GM12864 (cell line): Measurements from ENCODE around the gene HMG20B.

ENCODE experiments used
- DNase-seq: peaks from one replicate; pipeline ENCODE4 v3.0.0-alpha.2; 2011; ENCODE audit warnings: low read depth
- H3K4me3 ChIP-seq: 2 replicates; pipeline ENCODE4 v1.5.1; 2011; ENCODE audit warnings: mild to moderate bottlenecking, low read depth, low read length, control low read depth
- TF ChIP-seq, protein P1 (sequence below): IDR thresholded peaks from 2 replicates; pipeline ENCODE4 v1.5.1; 2011; ENCODE audit warnings: low read depth, mild to moderate bottlenecking, moderate library complexity, low read length, control low read depth, inconsistent platforms; ENCODE audit errors: missing control alignments

Gene HMG20B

DNA sequence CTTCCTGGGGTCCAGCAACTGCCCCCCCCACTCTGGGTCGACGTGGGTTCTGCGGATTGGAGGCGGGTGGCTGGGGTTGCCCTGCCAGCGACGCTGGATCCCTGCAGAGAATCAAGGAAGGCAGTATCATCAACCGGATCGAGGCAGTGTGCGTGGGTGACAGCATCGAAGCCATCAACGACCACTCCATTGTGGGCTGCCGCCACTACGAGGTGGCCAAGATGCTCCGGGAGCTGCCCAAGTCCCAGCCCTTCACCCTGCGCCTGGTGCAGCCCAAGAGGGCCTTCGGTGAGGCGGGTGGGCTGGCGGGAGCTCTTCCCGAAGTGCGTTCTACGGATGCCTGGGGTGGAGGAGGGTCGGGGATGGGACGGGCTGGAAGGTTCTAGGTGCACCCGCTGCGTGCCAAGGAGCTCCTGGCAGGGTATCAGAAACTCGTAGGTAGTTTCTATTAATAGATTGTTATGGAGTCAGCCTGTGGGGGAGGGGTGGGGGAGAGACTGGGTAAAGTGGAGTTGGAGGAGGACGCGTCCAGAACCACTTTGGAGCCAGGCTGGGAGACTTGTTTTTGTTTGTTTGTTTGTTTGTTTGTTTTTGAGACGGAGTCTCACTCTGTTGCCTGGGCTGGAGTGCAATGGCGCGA is 14.1 kb downstream of the HMG20B start:
- TF ChIP-seq, protein P1, sequence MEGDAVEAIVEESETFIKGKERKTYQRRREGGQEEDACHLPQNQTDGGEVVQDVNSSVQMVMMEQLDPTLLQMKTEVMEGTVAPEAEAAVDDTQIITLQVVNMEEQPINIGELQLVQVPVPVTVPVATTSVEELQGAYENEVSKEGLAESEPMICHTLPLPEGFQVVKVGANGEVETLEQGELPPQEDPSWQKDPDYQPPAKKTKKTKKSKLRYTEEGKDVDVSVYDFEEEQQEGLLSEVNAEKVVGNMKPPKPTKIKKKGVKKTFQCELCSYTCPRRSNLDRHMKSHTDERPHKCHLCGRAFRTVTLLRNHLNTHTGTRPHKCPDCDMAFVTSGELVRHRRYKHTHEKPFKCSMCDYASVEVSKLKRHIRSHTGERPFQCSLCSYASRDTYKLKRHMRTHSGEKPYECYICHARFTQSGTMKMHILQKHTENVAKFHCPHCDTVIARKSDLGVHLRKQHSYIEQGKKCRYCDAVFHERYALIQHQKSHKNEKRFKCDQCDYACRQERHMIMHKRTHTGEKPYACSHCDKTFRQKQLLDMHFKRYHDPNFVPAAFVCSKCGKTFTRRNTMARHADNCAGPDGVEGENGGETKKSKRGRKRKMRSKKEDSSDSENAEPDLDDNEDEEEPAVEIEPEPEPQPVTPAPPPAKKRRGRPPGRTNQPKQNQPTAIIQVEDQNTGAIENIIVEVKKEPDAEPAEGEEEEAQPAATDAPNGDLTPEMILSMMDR = no peak
- DNase-seq = no peak

GRCh38 chr19:3589439-3589838 is 16.7 kb downstream of the HMG20B start:
- no peak overlapping the region for H3K4me3 ChIP-seq
- TF ChIP-seq, protein P1 = no peak
- no peak for DNase-seq

More for the DNA sequence above, 14.1 kb downstream of the HMG20B start:
- H3K4me3 ChIP-seq = no peak overlapping the region

DNA sequence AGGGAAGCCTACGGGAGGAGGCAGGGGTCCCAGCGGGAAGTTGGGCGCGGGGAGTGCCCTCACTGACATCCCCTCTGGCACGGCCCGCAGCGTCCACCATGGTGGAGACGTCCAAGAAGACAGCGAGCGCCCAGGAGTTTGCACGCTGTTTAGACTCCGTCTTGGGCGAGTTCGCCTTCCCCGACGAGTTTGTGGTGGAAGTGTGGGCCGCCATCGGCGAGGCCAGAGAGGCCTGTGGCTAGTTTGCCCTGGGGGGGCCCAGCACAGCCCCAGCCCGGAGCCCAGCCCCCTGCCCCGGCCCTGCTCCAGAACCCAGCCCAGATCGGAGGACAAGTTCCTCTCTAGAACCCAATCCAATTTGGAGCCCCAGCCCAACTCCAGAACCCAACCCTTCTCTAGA is 17.2 kb downstream of the HMG20B start:
- TF ChIP-seq, protein P1 = no peak
- DNase-seq = no peak
- no peak overlapping the region for H3K4me3 ChIP-seq

- TF ChIP-seq, protein P1 = no peak
- no peak for DNase-seq
- no peak overlapping the region for H3K4me3 ChIP-seq
Observed at GRCh38 chr19:3590991-3591659, 18.4 kb downstream of the HMG20B start.

- TF ChIP-seq, protein P1 = no peak
- no peak overlapping the region for H3K4me3 ChIP-seq
- DNase-seq = no peak
Observed at GRCh38 chr19:3591876-3592613, 19.3 kb downstream of the HMG20B start.

DNA sequence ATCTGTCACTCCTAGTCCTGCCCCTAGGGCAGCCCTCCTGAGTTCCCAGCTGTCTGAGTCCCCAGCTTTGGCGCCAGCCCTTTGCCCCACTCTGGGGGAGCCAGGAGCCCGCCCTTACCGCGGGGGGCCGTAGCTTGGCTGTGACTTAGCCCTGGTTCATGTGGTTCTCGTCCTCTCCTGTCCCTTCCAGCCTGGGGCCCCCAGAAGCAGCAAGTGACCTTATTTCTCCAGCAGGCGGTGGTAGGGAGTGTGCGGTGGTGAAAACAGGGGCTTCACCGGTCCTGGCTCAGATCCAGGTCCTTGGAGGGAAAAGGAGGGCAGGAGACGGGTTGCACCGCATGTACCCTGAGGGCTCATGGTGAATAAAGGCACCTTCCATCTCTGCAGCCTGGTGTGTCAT is 20.4 kb downstream of the HMG20B start:
- H3K4me3 ChIP-seq = no peak overlapping the region
- TF ChIP-seq, protein P1 = no peak
- DNase-seq = no peak
